Measurements from ENCODE around the gene NKX2-1.

The NKX2-1 gene

DNA sequence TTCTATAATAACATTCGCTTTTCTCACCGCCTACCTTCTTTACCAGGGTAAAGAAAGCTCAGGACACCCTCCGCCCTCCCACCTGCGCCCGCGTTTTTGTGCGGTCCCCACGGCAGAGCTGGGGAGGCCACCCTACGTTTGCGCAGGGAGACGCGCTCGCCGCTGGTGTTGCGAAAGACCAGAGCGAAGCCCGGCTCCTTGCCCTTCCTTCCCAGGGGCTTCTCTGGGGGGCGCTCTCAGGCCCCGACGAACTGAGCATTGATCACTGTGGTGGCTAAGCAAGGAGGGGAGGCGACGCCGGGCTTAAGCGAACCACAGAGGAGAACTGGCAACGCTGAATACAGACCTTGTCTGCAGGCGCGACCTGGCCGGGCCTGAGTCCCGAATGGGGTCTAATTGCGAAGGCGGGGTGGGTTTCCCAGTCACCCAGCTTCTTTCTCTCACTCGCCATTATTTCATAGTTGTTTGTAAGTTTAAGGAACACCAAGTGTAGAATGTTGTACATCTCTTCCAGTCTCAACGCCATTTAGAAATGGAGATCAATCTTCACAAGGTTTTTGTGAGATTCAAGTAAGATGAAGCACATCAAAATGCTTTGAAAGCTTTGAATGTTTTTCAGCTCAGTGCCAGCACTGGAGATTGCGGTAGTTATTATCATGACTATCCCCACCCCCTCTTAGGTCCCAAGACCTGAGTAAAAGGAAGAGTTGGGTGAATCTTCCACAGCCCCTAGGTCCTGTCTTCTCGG lies 1.7 kb upstream of the NKX2-1 start:
- TF ChIP-seq SIN3A (IDR thresholded peaks at IDR 0.05; ENCODE audit: borderline replicate concordance, insufficient read depth, low read length) (no peak), FOXP2 (optimal IDR thresholded peaks at IDR 0.05; ENCODE audit: borderline replicate concordance, extremely low read depth, extremely low read length, insufficient read depth) (no peak), POLR2AphosphoS5 (IDR thresholded peaks at IDR 0.05; ENCODE audit: low read depth, low read length) (no peak), TAF1 (IDR thresholded peaks at IDR 0.05; ENCODE audit: borderline replicate concordance, insufficient read depth, low read length) (no peak)
- TF ChIP-seq, protein P1, sequence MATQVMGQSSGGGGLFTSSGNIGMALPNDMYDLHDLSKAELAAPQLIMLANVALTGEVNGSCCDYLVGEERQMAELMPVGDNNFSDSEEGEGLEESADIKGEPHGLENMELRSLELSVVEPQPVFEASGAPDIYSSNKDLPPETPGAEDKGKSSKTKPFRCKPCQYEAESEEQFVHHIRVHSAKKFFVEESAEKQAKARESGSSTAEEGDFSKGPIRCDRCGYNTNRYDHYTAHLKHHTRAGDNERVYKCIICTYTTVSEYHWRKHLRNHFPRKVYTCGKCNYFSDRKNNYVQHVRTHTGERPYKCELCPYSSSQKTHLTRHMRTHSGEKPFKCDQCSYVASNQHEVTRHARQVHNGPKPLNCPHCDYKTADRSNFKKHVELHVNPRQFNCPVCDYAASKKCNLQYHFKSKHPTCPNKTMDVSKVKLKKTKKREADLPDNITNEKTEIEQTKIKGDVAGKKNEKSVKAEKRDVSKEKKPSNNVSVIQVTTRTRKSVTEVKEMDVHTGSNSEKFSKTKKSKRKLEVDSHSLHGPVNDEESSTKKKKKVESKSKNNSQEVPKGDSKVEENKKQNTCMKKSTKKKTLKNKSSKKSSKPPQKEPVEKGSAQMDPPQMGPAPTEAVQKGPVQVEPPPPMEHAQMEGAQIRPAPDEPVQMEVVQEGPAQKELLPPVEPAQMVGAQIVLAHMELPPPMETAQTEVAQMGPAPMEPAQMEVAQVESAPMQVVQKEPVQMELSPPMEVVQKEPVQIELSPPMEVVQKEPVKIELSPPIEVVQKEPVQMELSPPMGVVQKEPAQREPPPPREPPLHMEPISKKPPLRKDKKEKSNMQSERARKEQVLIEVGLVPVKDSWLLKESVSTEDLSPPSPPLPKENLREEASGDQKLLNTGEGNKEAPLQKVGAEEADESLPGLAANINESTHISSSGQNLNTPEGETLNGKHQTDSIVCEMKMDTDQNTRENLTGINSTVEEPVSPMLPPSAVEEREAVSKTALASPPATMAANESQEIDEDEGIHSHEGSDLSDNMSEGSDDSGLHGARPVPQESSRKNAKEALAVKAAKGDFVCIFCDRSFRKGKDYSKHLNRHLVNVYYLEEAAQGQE (IDR thresholded peaks at IDR 0.05; ENCODE audit: insufficient read depth in 1 of 2, low read depth in 2 of 2, low read length in 2 of 2) = no peak

DNA sequence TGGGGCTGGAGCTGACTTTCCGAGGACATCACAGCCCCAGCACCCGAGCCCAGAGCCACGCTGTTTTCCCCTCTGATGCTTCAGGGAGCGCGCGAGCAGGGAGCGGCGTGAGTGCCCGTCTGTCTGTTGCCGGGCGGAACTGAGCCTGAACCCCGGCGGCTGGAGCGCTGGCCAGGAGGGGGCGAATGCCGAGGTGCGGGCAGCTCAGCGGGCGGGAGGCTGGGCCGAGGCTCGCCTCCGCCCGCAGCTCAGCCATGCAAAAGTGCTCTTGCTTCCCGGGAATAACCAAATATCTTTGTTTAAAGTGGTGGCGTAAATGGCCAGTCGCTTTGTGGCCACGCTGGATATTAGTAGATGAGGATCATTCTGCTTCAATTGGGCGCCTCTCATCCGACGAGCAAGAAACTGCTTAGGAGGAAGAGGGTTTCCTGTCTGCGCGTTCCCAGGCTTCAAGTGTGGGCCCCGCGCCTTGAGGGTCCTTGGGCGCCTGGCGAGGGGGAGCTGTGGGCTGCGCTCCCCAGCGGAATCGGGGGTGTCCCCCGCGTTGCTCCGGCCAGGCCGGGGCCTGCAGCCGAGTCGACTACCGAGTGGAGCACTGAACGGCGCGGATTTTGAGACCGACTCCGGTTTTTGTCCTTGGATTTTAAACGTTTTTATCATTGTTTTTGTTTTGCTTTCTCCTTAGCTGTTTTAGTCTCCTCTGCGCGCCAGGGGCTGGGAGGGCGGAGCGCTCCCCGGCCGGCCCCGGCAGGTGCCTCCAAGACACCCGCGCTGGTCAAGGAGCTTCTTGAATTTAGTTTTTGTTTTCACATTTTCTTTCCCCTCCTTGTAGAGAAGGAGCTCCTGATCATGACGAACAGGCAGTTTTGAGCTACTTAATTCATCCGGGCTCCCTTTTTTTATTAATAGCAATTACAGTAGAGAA lies 831 bp upstream of the NKX2-1 start:
- TF ChIP-seq TAF1 (IDR thresholded peaks at IDR 0.05; ENCODE audit: borderline replicate concordance, insufficient read depth, low read length) (no peak), SIN3A (IDR thresholded peaks at IDR 0.05; ENCODE audit: borderline replicate concordance, insufficient read depth, low read length) (no peak), FOXP2 (optimal IDR thresholded peaks at IDR 0.05; ENCODE audit: borderline replicate concordance, extremely low read depth, extremely low read length, insufficient read depth) (no peak), POLR2AphosphoS5 (IDR thresholded peaks at IDR 0.05; ENCODE audit: low read depth, low read length) (no peak)
- TF ChIP-seq, protein P1 (IDR thresholded peaks at IDR 0.05; ENCODE audit: insufficient read depth in 1 of 2, low read depth in 2 of 2, low read length in 2 of 2) = no peak

DNA sequence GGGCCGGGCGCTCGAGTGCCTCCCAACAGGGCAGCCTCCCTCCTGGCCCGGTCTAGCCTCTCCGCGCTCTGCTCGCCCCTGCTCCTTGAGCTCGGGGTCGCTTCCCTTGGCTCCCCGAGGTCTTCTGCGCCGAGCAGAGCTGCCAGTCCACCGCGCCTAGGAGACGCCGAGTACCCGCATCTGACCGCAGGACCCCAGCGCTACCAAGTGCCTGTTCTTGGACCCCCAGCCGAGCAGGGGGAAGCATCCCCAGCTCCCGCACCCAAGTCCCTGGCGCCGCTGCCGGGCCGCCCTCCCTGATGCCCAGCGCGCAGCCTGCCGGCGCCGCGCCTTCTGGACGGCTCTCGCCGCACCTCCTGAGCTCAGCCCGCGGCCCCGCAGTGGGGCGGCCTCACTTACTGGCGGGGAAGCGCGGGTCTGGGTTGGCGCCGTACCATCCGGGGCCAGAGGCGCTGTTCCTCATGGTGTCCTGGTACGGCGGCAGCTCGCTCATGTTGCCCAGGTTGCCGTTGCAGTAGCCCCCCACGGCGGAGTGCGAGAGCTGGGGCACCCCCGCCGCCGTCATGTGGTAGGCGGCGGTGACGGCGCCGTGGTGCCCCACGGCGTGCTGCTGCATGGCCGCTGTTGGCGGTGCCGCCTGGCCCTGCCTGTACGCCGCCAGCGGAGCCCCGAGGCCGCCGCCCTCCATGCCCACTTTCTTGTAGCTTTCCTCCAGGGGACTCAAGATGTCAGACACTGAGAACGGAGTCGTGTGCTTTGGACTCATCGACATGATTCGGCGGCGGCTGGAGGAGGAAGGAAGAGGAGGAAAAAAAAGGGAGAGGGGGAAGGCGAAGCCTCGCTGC lies 1.2 kb downstream of the NKX2-1 start:
- TF ChIP-seq POLR2AphosphoS5 (IDR thresholded peaks at IDR 0.05; ENCODE audit: low read depth, low read length) (no peak), TAF1 (IDR thresholded peaks at IDR 0.05; ENCODE audit: borderline replicate concordance, insufficient read depth, low read length) (no peak), SIN3A (IDR thresholded peaks at IDR 0.05; ENCODE audit: borderline replicate concordance, insufficient read depth, low read length) (no peak), FOXP2 (optimal IDR thresholded peaks at IDR 0.05; ENCODE audit: borderline replicate concordance, extremely low read depth, extremely low read length, insufficient read depth) (no peak)
- TF ChIP-seq, protein P1 (IDR thresholded peaks at IDR 0.05; ENCODE audit: insufficient read depth in 1 of 2, low read depth in 2 of 2, low read length in 2 of 2) = no peak

DNA sequence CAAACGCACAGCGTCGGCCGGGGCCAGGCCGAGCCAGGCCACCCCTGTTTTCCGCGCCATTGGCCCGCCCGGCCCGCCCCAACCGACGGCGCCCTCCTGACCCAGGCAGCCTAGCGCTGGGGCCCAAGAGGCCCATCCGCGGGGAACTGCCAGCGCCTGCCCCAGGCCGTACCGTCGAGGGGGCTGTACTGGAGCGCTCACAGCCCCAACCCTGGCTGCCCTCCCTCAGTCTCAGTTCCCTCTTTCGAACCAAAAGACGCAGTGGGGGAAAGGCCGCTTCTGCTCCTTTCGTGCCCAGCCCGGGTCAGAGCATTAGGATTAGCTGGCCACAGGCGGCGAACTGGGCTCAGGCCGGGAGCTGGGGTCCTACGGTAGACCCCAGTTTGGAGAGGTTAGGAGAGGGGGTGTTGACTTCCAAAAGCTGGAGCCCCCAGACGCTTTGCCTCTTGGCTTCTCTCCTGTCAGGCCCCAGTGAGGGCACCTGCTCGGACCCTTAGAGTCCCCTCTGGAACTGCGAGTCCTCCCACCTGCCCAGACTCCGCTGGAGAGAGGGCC lies 1.9 kb downstream of the NKX2-1 start:
- no peak for TF ChIP-seq FOXP2 (optimal IDR thresholded peaks at IDR 0.05; ENCODE audit: borderline replicate concordance, extremely low read depth, extremely low read length, insufficient read depth)
- TF ChIP-seq POLR2AphosphoS5 (IDR thresholded peaks at IDR 0.05; ENCODE audit: low read depth, low read length) = no peak
- TF ChIP-seq TAF1 (IDR thresholded peaks at IDR 0.05; ENCODE audit: borderline replicate concordance, insufficient read depth, low read length) = no peak
- no peak for TF ChIP-seq SIN3A (IDR thresholded peaks at IDR 0.05; ENCODE audit: borderline replicate concordance, insufficient read depth, low read length)
- TF ChIP-seq, protein P1 (IDR thresholded peaks at IDR 0.05; ENCODE audit: insufficient read depth in 1 of 2, low read depth in 2 of 2, low read length in 2 of 2) = no peak

Measured in PFSK-1 (cell line).